Endothelial cell (in vitro differentiated cells): ENCODE results near the gene VWA8. TPM values are rescaled to one million over a fixed set of nuclear protein-coding genes. Genes with fewer than 3 reads are reported as not detected.

Experiments used
- DNase-seq: peaks from one replicate; pipeline ENCODE4 v3.0.0; 2021; ENCODE audit warnings: low spot score
- H3K27ac Mint-ChIP-seq: one replicate; pipeline ENCODE4 v1.8.0; 2021; ENCODE audit warnings: mixed read lengths, inconsistent platforms; ENCODE audit not compliant: unreplicated experiment
- H3K27me3 Mint-ChIP-seq: one replicate; pipeline ENCODE4 v1.8.0; 2021; ENCODE audit warnings: mild to moderate bottlenecking, moderate library complexity, mixed read lengths, inconsistent platforms; ENCODE audit not compliant: unreplicated experiment
- H3K36me3 Mint-ChIP-seq: one replicate; pipeline ENCODE4 v1.8.0; 2021; ENCODE audit warnings: mild to moderate bottlenecking, low read depth, mixed read lengths, inconsistent platforms; ENCODE audit not compliant: unreplicated experiment
- H3K4me1 Mint-ChIP-seq: one replicate; pipeline ENCODE4 v1.8.0; 2021; ENCODE audit warnings: mild to moderate bottlenecking, mixed read lengths, inconsistent platforms; ENCODE audit not compliant: unreplicated experiment
- H3K4me3 Mint-ChIP-seq: one replicate; pipeline ENCODE4 v1.8.0; 2021; ENCODE audit warnings: mild to moderate bottlenecking, mixed read lengths, inconsistent platforms; ENCODE audit not compliant: unreplicated experiment
- H3K9me3 Mint-ChIP-seq: one replicate; pipeline ENCODE4 v1.8.0; 2021; ENCODE audit warnings: mixed read lengths, inconsistent platforms; ENCODE audit not compliant: unreplicated experiment
- total RNA-seq: library from RNA; stranded (reverse); fragmentation: NEBNext Ultra II Directional; extraction: Animal tissue kit (Norgen Biotek cat#: 25700); gene quantifications from one replicate; pipeline ENCODE4 v1.2.1, GENCODE V29; 2021; ENCODE audit not compliant: unreplicated experiment
- TF ChIP-seq, protein P1 (sequence below): fragments of 200-600 bp; sonication (generic); IDR thresholded peaks from one replicate; pipeline ENCODE4 v1.5.0; 2021; ENCODE audit warnings: antibody characterized with exemption; ENCODE audit not compliant: unreplicated experiment

The VWA8 gene
- total RNA-seq, 1 donor from 2014 or later, result 8.2 TPM

- TF ChIP-seq, protein P1, sequence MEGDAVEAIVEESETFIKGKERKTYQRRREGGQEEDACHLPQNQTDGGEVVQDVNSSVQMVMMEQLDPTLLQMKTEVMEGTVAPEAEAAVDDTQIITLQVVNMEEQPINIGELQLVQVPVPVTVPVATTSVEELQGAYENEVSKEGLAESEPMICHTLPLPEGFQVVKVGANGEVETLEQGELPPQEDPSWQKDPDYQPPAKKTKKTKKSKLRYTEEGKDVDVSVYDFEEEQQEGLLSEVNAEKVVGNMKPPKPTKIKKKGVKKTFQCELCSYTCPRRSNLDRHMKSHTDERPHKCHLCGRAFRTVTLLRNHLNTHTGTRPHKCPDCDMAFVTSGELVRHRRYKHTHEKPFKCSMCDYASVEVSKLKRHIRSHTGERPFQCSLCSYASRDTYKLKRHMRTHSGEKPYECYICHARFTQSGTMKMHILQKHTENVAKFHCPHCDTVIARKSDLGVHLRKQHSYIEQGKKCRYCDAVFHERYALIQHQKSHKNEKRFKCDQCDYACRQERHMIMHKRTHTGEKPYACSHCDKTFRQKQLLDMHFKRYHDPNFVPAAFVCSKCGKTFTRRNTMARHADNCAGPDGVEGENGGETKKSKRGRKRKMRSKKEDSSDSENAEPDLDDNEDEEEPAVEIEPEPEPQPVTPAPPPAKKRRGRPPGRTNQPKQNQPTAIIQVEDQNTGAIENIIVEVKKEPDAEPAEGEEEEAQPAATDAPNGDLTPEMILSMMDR, result no peak
- Mint-ChIP-seq H3K4me3 (no peak overlapping the region), H3K9me3 (no peaks in the 10 kb centered on the region), H3K36me3 (peaks cover 6% of the 10 kb centered on the region), H3K27ac (no peak overlapping the region), H3K4me1 (peaks cover 8% of the 10 kb centered on the region), H3K27me3 (no peaks in the 10 kb centered on the region)
- no peak for DNase-seq
Measured at GRCh38 chr13:41605319-41606285, 355.3 kb downstream of the VWA8 start.

DNA sequence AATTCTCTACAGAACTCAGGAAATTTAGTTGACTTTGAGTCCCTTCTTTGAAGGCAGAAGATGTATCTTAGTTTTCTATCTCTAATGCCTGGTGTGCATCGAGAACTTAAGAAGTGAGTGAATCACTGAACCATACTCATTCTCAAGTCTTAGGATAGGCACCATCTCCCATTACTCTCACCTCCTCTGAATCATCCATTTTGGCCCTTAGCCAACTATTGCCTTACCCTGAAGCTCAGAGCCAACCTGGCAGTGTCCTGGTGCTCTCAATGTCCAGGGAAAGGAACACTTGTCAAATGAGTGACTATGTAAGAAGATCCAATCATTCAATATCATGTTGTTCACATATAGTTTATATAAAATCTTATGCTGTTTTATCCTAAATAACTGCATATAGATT is 357.0 kb downstream of the VWA8 start:
- Mint-ChIP-seq H3K36me3 (peaks cover 4% of the 10 kb centered on the region), H3K4me1 (no peaks in the 10 kb centered on the region), H3K9me3 (no peaks in the 10 kb centered on the region), H3K4me3 (no peak overlapping the region), H3K27me3 (no peaks in the 10 kb centered on the region), H3K27ac (no peak overlapping the region)
- TF ChIP-seq, protein P1, result no peak
- DNase-seq, result no peak

DNA sequence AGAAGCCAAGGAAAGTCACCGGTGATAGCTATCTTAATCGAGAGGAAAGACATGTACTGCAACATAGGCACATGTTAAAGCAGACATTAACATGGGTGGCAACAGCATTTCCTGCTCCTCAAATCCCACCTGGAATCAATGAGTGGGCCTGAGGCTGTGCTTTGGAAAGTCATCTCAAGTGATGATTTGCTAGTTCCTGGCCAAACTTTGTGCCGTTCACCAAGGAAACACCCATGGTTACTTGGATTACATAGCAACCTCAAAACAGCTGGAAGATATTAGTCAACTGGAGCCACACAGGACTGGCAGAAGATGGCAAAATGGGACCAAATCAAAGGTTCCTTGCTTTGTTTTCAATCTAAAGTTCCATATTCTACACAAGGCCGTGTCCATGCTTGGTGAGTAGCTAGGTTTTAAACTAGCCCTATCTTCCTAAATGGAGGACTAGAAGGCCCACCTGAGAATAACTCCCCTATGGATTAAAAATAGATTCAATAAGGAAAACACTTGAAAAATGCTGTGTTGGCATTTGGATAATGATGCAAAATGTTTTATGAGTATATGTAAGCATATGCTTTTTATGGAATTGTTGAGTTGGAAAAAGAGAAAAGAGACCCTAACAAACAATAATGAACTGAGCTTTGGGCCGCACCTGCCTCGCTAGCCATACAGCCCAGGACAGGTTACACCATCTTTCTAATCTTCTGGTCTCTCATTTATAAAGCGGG is 359.0 kb downstream of the VWA8 start:
- Mint-ChIP-seq H3K9me3 (no peaks in the 10 kb centered on the region), H3K27me3 (no peaks in the 10 kb centered on the region), H3K4me1 (no peaks in the 10 kb centered on the region), H3K27ac (no peak overlapping the region), H3K36me3 (peaks cover 4% of the 10 kb centered on the region), H3K4me3 (no peak overlapping the region)
- TF ChIP-seq, protein P1, result no peak
- no peak for DNase-seq

GRCh38 chr13:41599619-41600018 is 361.3 kb downstream of the VWA8 start:
- TF ChIP-seq, protein P1, result no peak
- no peaks in the 10 kb centered on the region for H3K9me3 Mint-ChIP-seq
- H3K4me3 Mint-ChIP-seq, result no peak overlapping the region
- H3K27me3 Mint-ChIP-seq, result no peaks in the 10 kb centered on the region
- no peak overlapping the region for H3K27ac Mint-ChIP-seq
- no peaks in the 10 kb centered on the region for H3K4me1 Mint-ChIP-seq
- DNase-seq, result no peak
- peaks cover 4% of the 10 kb centered on the region for H3K36me3 Mint-ChIP-seq
